ENCODE results near the gene BEGAIN. TPM values are rescaled to one million over a fixed set of nuclear protein-coding genes. Genes with fewer than 3 reads are reported as not detected.

The BEGAIN gene
- polyA plus RNA-seq, 3 donors, result 0.34 to 11.7 (median 0.85) TPM

DNA sequence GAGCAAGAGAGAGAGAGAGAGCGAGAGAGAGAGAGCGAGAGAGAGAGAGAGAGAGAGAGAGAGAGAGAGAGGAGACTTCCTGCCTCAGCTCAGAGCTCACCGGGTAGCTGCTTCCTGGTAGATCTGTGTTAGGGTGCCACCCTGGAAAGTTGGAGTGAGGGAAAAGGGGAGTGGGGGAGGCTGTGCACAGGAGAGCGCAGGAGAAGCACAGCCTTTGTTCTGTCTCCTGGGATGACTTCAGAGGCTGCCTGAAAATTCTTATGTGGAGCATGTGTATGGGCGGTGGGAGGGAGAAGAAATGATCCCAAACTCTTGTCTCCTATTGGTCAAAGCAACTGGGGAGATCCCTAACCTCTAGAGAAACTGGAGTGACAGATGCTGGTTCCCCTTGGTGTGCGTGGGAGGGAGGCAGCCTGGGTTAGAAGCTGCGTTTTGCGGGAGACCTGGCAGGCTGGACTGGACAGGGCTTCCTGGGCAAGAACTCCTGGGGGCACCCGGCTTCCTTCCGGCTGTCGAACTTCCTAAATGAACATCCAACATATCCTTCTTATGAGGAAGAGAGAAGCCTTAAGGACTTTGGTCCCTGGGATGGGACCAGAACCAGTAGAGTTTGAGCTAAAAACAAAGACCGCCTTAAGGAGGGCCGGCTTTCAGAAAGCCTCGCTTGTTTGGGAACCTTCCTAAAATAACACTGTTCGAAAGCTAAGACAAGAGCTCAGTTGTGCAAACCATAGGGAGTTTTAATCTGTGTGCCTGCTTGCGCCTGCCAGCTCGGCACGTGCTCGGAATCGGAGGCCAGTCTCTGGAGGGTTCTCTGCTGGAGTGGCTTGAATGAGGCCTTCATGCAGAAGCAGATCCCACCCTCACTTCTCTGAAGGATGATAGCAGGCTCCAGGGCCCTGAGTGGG, 30.4 kb upstream of the BEGAIN start:
- H3K27ac ChIP-seq (ENCODE audit: low read depth, low read length), result no peak overlapping the region
- 28 to 67% (median 40%) methylated on average over 18 to 20 of the region's 20 CpGs for WGBS, 3 donors

GRCh38 chr14:100616854-100617409, 29.7 kb upstream of the BEGAIN start:
- no peak overlapping the region for H3K27ac ChIP-seq (ENCODE audit: low read depth, low read length)
- WGBS, 3 donors, result 55 to 57% (median 57%) methylated on average over 10 of the region's 10 CpGs

DNA sequence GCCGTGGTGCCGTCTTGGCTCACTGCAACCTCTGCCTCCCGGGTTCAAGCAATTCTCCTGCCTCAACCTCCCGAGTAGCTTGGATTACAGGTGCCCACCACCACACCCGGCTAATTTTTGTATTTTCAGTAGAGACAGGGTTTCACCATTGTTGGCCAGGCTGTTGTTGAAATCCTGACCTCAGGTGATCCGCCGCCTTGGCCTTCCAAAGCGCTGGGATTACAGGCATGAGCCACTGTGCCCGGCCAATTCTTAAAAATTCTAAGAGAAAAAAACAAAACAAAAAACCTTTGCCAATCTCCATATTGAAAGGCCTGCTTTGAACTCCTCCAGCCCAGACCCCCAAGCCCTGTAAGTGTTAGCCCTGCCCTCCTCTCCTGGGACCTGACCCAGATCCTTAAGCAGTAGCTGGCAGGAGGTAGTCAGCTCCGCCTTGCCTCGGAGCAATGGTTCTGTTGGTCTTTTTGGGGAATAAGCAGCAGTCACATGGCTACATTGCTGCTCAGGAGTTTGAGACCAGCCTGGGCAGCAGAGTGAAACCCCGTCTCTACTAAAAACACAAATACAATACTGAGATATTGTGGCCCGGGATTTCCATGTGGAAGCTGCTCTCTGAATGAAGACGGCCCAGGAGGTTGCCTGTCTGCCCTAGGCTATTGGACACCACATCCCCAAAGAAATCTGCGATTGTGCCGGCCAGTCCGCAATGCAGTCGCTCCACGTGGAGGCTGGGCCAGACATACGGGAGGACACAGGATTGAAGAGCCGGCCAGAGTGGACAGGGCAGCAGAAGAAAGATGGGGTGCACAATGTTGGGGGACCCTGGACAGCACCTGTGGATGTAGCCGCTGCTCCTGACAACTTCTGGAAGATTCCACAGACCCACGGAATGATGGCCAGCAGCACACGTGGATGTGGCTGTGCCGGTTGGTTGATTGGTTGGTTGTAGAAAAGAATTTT, 28.8 kb upstream of the BEGAIN start:
- H3K27ac ChIP-seq (ENCODE audit: low read depth, low read length), result no peak overlapping the region
- WGBS, 3 donors, result 91 to 93% (median 92%) methylated on average over 25 of the region's 25 CpGs

GRCh38 chr14:100614803-100615202, 27.6 kb upstream of the BEGAIN start:
- no peak overlapping the region for H3K27ac ChIP-seq (ENCODE audit: low read depth, low read length)

GRCh38 chr14:100612986-100613385, 25.8 kb upstream of the BEGAIN start:
- no peak overlapping the region for H3K27ac ChIP-seq (ENCODE audit: low read depth, low read length)
- WGBS, 3 donors, result 73 to 83% (median 79%) methylated on average over 9 of the region's 9 CpGs

DNA sequence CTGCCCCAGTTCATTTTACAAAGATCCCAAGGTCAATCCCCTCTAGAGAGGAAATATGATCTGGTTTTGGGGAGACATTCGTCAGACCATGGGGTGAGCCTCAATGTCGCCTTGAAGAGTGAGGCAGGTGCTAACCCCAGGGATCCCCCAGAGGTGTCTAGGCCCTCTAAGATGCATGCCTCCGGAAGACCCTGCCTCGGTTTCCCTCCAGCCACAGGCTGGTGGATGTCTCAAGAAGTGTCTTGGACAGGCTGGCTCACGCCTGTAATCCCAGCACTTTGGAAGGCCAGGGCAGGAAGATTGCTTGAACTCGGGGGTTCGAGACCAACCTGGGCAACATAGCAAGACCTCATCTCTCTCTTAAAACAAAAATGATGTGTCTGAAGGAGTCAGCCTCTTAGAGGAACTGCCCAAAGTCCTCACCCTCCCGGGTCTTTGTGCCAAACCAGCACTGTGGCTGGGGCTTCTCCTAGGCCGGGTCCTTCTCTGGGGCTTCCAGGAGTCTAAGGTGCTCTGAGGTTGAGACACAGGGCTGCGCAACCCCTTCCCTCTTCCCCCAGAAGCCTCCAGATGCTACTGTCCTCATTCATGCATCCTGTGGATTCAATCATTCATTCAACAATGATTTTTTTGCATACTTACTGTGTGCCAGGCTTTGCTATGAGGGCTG, 24.7 kb upstream of the BEGAIN start:
- 86 to 94% (median 89%) methylated on average over 10 of the region's 10 CpGs for WGBS, 3 donors
- H3K27ac ChIP-seq (ENCODE audit: low read depth, low read length), result no peak overlapping the region

GRCh38 chr14:100610511-100611217, 23.4 kb upstream of the BEGAIN start:
- no peak overlapping the region for H3K27ac ChIP-seq (ENCODE audit: low read depth, low read length)
- WGBS, 3 donors, result 79 to 82% (median 80%) methylated on average over 14 of the region's 14 CpGs

DNA sequence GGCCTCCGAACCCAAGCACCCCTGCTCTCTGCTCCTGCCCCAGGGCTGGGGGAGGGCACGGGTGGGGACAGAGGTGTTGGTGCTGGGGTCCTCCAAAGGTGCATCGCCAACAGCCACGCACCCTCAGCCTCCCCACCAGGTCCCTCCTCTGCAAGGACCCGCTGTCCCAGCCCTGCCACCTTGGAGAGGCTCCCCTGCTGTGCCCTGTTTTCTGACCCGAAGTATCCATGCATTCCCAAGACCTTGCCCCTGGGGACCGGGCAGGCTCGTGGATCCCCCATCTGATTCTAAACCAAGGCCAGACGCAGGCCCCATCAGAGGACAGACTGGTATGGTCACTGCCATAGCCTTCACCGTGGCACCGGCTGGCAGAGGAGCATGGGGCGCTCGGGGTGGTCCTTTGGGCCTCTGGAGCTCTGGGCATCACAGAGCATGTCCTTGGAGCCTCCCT, 22.7 kb upstream of the BEGAIN start:
- no peak overlapping the region for H3K27ac ChIP-seq (ENCODE audit: low read depth, low read length)
- WGBS, 3 donors, result 86 to 92% (median 88%) methylated on average over 12 to 13 of the region's 13 CpGs

- WGBS, 3 donors, result 88 to 90% (median 90%) methylated on average over 14 of the region's 14 CpGs
Measured at GRCh38 chr14:100609331-100609870, 22.2 kb upstream of the BEGAIN start.

GRCh38 chr14:100608586-100609330, 21.5 kb upstream of the BEGAIN start:
- 79 to 85% (median 84%) methylated on average over 19 of the region's 19 CpGs for WGBS, 3 donors
- H3K27ac ChIP-seq (ENCODE audit: low read depth, low read length), result no peak overlapping the region

More at GRCh38 chr14:100609331-100609870, 22.2 kb upstream of the BEGAIN start:
- H3K27ac ChIP-seq (ENCODE audit: low read depth, low read length), result no peak overlapping the region

DNA sequence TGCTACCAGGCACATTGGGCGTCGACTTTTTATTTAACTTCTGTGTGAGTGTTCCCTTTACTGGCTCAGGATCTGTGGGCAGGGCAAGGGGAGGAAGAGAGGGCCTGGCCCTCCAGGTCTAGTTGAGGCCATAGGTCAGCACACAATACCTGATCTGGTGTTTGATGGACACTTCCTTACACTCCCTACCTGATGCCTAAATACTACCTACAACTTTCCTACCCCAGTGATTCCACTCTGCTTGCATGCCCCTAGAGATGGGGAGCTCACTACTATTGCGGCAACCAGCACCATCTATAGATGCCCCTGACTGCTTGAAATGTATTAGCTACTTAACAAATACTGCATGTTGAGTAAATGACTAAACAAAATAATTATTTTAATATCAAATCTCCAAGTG, 20.8 kb upstream of the BEGAIN start:
- 92 to 94% (median 93%) methylated on average over 3 of the region's 3 CpGs for WGBS, 3 donors
- H3K27ac ChIP-seq (ENCODE audit: low read depth, low read length), result no peak overlapping the region

DNA sequence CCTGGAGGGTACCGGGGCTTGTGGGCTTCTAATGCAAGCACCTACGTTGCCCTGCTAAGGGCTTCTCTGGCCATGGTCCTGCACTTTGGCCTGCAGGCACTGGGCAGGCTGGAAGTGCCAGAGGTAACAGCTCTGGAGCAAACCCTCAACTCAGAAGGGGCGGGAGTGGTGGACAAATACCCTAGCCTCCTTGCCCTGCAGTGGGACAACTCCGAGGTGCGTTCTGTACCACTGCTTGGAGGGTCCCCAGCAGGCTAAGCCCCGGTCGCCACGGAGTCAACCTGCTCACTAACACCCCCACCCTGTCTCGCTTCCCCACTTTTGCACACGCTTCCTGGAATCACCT, 20.4 kb upstream of the BEGAIN start:
- WGBS, 3 donors, result 92 to 94% (median 92%) methylated on average over 10 of the region's 10 CpGs
- no peak overlapping the region for H3K27ac ChIP-seq (ENCODE audit: low read depth, low read length)

GRCh38 chr14:100606687-100607610, 19.7 kb upstream of the BEGAIN start:
- H3K27ac ChIP-seq (ENCODE audit: low read depth, low read length), result no peak overlapping the region
- WGBS, 3 donors, result 84 to 89% (median 88%) methylated on average over 15 of the region's 15 CpGs

DNA sequence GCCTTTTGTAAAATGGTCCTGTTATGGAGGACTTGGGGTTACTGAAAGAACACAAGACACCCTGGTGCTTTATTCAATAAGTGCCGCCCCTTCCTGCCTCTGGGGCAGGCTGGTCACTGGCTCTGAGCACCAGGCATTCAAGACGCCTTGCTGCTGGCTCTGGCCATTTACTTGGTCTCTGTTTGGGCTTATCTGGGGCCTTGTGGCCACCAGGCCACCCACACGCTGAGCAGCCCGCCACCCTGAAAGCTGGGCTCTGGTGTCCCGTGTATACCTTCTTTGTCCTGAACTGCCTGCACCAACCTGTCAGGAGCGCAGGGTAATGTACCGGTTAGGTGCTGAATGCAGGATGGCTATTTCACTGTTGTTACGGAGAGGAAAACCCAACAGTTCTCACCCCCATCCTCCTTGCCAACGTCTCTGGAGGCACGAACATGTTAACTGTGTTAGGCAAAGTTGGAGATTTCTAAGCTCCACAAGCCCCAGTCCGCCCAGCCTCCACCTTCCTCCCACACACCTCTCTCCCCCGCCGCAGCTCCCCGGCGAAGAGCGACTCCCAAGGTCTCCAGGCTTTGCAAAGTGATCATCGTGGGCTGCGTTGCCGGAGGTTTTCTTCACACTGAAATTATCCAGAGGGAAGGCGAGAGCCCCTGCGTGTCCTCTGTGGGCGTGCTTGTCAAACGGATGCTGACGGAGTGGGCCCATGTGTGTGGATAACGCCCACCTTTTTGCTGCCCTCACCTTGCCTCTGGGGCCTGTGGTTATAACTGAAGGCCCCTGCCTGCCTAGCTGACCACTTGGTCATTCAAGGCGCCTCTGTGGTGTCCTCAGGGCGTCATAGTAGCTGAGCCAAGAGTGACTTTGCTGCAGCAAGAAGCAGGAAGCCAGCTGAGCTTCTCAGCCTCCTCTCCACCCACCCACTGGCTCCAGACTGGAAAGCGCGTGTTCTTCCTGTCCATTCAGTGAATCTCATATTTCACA, 18.8 kb upstream of the BEGAIN start:
- 71 to 81% (median 74%) methylated on average over 29 of the region's 29 CpGs for WGBS, 3 donors
- no peak overlapping the region for H3K27ac ChIP-seq (ENCODE audit: low read depth, low read length)

- H3K27ac ChIP-seq (ENCODE audit: low read depth, low read length), result no peak overlapping the region
- 79 to 83% (median 82%) methylated on average over 4 of the region's 4 CpGs for WGBS, 3 donors
Measured at GRCh38 chr14:100605230-100605629, 18.0 kb upstream of the BEGAIN start.

Measured in adipose tissue (tissue), 3 donors.